GM12891 (cell line): Measurements from ENCODE around the gene CRY2.

Experiments used
- PAX5 ChIP-seq: IDR thresholded peaks from 2 replicates; pipeline ENCODE4 v1.6.1; 2011; ENCODE audit warnings: low read length, moderate library complexity, mild to moderate bottlenecking; ENCODE audit not compliant: insufficient read depth, severe bottlenecking
- POLR2A ChIP-seq: IDR thresholded peaks from 2 replicates; pipeline ENCODE4 v1.6.1; 2011; ENCODE audit warnings: low read depth, low read length, control low read depth
- POLR2AphosphoS5 ChIP-seq: IDR thresholded peaks from 2 replicates; pipeline ENCODE4 v1.6.1; 2011; ENCODE audit warnings: low read depth, low read length, control low read depth
- POU2F2 ChIP-seq: IDR thresholded peaks from 2 replicates; pipeline ENCODE4 v1.6.1; 2011; ENCODE audit warnings: low read depth, mild to moderate bottlenecking, control low read depth, low read length, moderate library complexity
- SPI1 ChIP-seq: IDR thresholded peaks from 2 replicates; pipeline ENCODE4 v1.6.1; 2011; ENCODE audit warnings: low read depth, low read length, control low read depth
- TAF1 ChIP-seq: IDR thresholded peaks from 2 replicates; pipeline ENCODE4 v1.6.1; 2011; ENCODE audit warnings: low read depth, low read length, control low read depth

- no peak for TF ChIP-seq POLR2AphosphoS5
- no peak for TF ChIP-seq POLR2A
- no peak for TF ChIP-seq SPI1
- no peak for TF ChIP-seq TAF1
- TF ChIP-seq PAX5 = no peak
- TF ChIP-seq POU2F2 = no peak
Measured at GRCh38 chr11:45890886-45891550, 43.7 kb downstream of the CRY2 start.
